ENCODE data around the gene DDC. TPM values are rescaled to one million over a fixed set of nuclear protein-coding genes. Genes with fewer than 3 reads are reported as not detected.

Gene DDC
- total RNA-seq, 3 donors from 2014 or later (not counting 1 experiment from before 2014, with no cell fraction given) = not detected

DNA sequence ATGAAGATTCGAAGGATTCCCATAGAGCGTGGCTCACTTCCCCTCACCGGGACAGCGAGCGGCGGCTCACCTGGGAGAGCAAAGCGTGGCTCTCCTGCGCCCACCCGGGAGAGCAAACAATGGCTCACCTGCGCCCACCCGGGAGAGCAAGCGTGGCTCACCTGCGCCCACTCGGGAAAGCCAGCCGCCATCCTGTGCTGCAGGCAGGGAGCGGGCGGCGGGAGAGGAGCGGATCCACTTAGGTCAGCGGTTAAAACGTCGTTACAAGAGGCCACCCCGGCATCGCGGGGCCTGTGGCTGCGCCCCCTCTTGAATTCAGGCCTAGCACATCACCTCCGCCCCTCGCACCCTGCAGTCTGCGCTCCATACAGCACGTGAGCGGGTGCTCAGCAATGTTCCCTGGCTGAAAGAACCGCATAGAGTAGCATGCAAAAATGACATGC, 114.6 kb downstream of the DDC start:
- ATAC-seq (peak; percentile 18 to 25 (median 20)), DNase-seq (peak in 1 of 2 donors; percentile 56)
- Mint-ChIP-seq H3K4me3 (peak overlapping the region; percentile 93), H3K9me3 (no peaks in the 10 kb centered on the region), H3K27ac (peak overlapping the region; percentile 8 to 96), H3K4me1 (peaks cover 23 to 24% of the 10 kb centered on the region in 2 donors), H3K27me3 (ENCODE audit: low read depth in 2 of 2) (peaks cover 11 to 28% of the 10 kb centered on the region in 2 donors), H3K36me3 (peaks cover 9% of the 10 kb centered on the region)
- intact Hi-C loops (cut with micrococcal nuclease) = no loop called here
- Histone ChIP-seq H3K4me3 (ENCODE audit: low read length) (peak overlapping the region; percentile 63), H3K27ac (ENCODE audit: low read length) (peak overlapping the region; percentile 87), H3K4me1 (ENCODE audit: control insufficient read depth, insufficient read depth, low read length) (peaks cover 16% of the 10 kb centered on the region), H3K9me3 (ENCODE audit: control insufficient read depth, insufficient read depth, low read length) (no peaks in the 10 kb centered on the region), H3K27me3 (ENCODE audit: control insufficient read depth, insufficient read depth, low read length) (no peaks in the 10 kb centered on the region), H3K36me3 (ENCODE audit: control insufficient read depth, insufficient read depth, low read length) (peaks cover 17% of the 10 kb centered on the region)
- WGBS (ENCODE audit: insufficient coverage) = 11% methylated on average over 32 of the region's 32 CpGs
- TF ChIP-seq, protein P1, sequence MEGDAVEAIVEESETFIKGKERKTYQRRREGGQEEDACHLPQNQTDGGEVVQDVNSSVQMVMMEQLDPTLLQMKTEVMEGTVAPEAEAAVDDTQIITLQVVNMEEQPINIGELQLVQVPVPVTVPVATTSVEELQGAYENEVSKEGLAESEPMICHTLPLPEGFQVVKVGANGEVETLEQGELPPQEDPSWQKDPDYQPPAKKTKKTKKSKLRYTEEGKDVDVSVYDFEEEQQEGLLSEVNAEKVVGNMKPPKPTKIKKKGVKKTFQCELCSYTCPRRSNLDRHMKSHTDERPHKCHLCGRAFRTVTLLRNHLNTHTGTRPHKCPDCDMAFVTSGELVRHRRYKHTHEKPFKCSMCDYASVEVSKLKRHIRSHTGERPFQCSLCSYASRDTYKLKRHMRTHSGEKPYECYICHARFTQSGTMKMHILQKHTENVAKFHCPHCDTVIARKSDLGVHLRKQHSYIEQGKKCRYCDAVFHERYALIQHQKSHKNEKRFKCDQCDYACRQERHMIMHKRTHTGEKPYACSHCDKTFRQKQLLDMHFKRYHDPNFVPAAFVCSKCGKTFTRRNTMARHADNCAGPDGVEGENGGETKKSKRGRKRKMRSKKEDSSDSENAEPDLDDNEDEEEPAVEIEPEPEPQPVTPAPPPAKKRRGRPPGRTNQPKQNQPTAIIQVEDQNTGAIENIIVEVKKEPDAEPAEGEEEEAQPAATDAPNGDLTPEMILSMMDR (IDR thresholded peaks at IDR 0.05) = no peak

DNA sequence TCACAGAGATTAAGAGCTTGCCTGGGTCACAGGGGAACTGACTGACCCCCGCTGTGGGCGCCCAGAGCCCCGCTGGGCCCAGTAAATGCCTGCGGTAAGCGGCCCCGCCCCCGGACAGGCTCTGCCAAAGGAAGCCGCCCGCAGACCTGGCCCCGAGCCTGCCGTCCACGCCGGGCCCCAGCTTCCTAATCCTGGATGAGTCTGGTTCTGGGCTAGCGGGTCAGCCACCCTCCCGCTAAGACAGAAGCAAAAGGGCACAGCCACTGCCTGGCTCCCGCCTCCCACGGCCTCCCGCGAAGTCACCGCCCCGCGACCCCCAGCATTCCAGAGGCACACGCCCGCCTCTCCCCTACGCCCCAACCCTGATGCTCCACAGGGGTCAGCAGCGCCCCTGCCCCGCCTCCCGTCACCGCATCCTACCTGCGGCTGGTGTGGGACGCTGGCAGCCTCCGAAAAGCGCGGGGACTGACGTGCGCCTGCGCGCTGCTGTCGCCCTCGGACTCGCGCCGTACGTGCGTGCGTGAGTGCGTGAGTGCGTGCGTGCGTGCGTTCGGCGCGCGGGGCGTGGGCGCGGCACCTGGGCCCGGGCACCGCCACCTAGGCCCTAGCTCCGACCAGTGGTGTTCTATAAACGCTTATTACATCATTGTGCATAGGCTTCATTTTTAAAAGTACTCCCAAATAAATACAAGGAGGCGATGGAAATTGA, 115.2 kb downstream of the DDC start, which contains the start of gene FIGNL1:
Gene FIGNL1 (minus strand): TSS at position 470 of the 709 bp plus-strand sequence. CDS start 3,063 bp downstream, outside the sequence.
- peak within 1 kb of the TSS; percentile 8 to 96 for H3K27ac Mint-ChIP-seq
- Histone ChIP-seq H3K9me3 (ENCODE audit: control insufficient read depth, insufficient read depth, low read length) (no peaks in the 10 kb centered on the region), H3K27me3 (ENCODE audit: control insufficient read depth, insufficient read depth, low read length) (no peaks in the 10 kb centered on the region), H3K4me3 (ENCODE audit: low read length) (peak within 1 kb of the TSS; percentile 63), H3K36me3 (ENCODE audit: control insufficient read depth, insufficient read depth, low read length) (peaks cover 21% of the 10 kb centered on the region), H3K27ac (ENCODE audit: low read length) (peak within 1 kb of the TSS; percentile 87), H3K4me1 (ENCODE audit: control insufficient read depth, insufficient read depth, low read length) (peaks cover 16% of the 10 kb centered on the region)
- H3K27me3 Mint-ChIP-seq (ENCODE audit: low read depth in 2 of 2) = peaks cover 8 to 22% of the 10 kb centered on the region in 2 donors
- peaks cover 23 to 24% of the 10 kb centered on the region in 2 donors for H3K4me1 Mint-ChIP-seq
- WGBS (ENCODE audit: insufficient coverage) = under 1% methylated on average over 63 of the region's 63 CpGs
- TF ChIP-seq, protein P1 (IDR thresholded peaks at IDR 0.05) = no peak
- H3K4me3 Mint-ChIP-seq = peak within 1 kb of the TSS; percentile 93
- ATAC-seq = peak; percentile 96
- intact Hi-C loops (cut with micrococcal nuclease) = no loop called here
- H3K36me3 Mint-ChIP-seq = peaks cover 9% of the 10 kb centered on the region
- no peaks in the 10 kb centered on the region for H3K9me3 Mint-ChIP-seq
- DNase-seq = peak; percentile 66 to 94

DNA sequence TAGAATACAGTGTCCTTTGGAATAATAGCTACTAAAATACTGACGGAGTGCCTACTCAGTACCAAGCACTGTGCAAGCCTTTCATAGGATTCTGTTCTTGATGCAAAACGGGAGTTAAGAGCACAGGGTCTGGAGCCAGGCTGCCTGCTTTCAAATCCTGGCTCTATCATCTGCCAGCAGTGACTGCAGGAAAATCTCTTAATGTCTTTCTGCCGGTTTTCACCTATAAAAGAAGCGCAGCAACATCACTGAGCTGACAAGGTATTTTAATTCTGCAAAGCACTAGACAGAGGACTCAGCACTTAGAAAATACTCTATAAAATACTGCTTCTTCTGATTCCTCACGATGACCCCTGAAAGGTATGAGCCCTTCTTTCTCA, 115.7 kb downstream of the DDC start:
- Histone ChIP-seq H3K27me3 (ENCODE audit: control insufficient read depth, insufficient read depth, low read length) (no peaks in the 10 kb centered on the region), H3K4me3 (ENCODE audit: low read length) (peak overlapping the region; percentile 63), H3K4me1 (ENCODE audit: control insufficient read depth, insufficient read depth, low read length) (peaks cover 16% of the 10 kb centered on the region), H3K9me3 (ENCODE audit: control insufficient read depth, insufficient read depth, low read length) (no peaks in the 10 kb centered on the region), H3K27ac (ENCODE audit: low read length) (peak overlapping the region; percentile 78), H3K36me3 (ENCODE audit: control insufficient read depth, insufficient read depth, low read length) (peaks cover 25% of the 10 kb centered on the region)
- intact Hi-C loops (cut with micrococcal nuclease) = no loop called here
- DNase-seq = peak in 1 of 2 donors; percentile 20
- Mint-ChIP-seq H3K9me3 (no peaks in the 10 kb centered on the region), H3K36me3 (peaks cover 9% of the 10 kb centered on the region), H3K4me1 (peaks cover 23 to 24% of the 10 kb centered on the region in 2 donors), H3K27me3 (ENCODE audit: low read depth in 2 of 2) (peaks cover 8 to 17% of the 10 kb centered on the region in 2 donors), H3K4me3 (peak overlapping the region; percentile 93), H3K27ac (peak overlapping the region; percentile 8 to 96)
- peak in 1 of 3 donors; percentile 15 for ATAC-seq
- TF ChIP-seq, protein P1 (IDR thresholded peaks at IDR 0.05) = no peak
- WGBS (ENCODE audit: insufficient coverage) = 25% methylated on average over 5 of the region's 5 CpGs
